22Rv1 (cell line): ENCODE measurements around the gene SEC31A.

Experiments used
- ZFX ChIP-seq: fragments of 450-650 bp; IDR thresholded peaks from 2 replicates; pipeline ENCODE4 v1.6.1; 2017; ENCODE audit warnings: antibody characterized with exemption, borderline replicate concordance
- TF ChIP-seq, protein P1 (sequence below): fragments of 450-650 bp; IDR thresholded peaks from 2 replicates; pipeline ENCODE4 v1.5.1; 2017; ENCODE audit warnings: mild to moderate bottlenecking

- TF ChIP-seq ZFX: no peak
- TF ChIP-seq, protein P1, sequence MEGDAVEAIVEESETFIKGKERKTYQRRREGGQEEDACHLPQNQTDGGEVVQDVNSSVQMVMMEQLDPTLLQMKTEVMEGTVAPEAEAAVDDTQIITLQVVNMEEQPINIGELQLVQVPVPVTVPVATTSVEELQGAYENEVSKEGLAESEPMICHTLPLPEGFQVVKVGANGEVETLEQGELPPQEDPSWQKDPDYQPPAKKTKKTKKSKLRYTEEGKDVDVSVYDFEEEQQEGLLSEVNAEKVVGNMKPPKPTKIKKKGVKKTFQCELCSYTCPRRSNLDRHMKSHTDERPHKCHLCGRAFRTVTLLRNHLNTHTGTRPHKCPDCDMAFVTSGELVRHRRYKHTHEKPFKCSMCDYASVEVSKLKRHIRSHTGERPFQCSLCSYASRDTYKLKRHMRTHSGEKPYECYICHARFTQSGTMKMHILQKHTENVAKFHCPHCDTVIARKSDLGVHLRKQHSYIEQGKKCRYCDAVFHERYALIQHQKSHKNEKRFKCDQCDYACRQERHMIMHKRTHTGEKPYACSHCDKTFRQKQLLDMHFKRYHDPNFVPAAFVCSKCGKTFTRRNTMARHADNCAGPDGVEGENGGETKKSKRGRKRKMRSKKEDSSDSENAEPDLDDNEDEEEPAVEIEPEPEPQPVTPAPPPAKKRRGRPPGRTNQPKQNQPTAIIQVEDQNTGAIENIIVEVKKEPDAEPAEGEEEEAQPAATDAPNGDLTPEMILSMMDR: no peak
Measured at GRCh38 chr4:82790060-82790660, 100.8 kb downstream of the SEC31A start.
